NCI-H1417 treated with DMSO at 0.1 percent for 48 hours (cell line): ENCODE data around the gene MAML2.

Experiments used
- DNase-seq: peaks from one replicate; lab custom pipeline; 2025; lab: John Stamatoyannopoulos, UW

Gene MAML2

GRCh38 chr11:96036863-96037262 lies 306.1 kb downstream of the MAML2 start:
- DNase-seq = no peak

- no peak for DNase-seq
Observed at GRCh38 chr11:96035740-96036078, 307.3 kb downstream of the MAML2 start.

DNA sequence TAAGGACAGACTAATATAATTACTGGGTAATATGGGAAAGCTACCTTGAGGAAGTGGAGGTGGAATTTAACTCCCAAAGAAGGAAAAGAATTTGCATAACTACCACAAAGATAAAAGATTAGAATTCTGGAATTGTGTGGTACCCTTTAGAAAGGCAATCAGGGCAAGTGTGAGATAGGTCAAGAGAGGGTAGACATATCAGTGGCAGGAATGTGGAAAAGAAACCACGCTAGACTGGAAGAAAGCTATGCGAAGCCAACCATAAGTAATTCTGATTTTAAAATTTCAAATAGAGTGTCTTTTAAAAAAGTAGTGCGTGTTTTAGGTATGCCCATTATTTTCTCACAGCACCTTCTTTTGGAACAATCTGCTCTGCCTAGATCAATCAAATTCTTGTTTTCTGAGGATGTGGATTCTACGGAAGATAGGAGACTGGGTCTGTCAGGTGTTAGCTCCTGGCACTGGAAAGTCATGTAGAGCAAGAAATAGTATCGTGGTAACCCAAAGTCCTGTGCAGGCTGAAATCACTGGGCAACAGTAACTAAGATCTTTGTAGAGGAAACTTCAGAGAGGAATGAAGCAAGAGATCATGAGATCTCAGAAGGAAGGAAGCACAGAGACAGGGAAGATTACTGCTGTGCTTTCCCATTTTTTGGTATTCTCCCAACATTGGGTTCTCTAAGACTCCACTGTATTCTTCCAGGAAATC lies 307.8 kb downstream of the MAML2 start:
- no peak for DNase-seq

GRCh38 chr11:96033599-96033998 lies 309.4 kb downstream of the MAML2 start:
- DNase-seq = no peak

DNA sequence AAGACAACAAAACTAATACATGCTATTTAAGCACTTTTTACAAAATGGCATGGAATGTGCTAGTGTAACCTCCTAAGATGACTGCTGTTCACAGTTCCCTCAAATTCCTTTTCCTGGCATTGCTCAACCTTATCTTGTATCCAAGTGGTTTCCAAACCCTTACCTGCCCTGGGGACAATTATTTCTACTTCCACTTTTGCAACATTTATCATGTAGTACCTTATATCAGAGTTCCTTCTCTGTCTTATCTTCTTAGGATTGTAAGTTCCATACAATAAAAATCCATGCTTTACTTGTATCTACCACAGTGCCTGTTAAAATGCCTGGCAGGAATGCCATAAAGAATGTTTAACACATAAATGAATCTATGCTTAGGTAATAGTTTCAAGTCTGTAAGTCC lies 309.9 kb downstream of the MAML2 start:
- DNase-seq = no peak

DNA sequence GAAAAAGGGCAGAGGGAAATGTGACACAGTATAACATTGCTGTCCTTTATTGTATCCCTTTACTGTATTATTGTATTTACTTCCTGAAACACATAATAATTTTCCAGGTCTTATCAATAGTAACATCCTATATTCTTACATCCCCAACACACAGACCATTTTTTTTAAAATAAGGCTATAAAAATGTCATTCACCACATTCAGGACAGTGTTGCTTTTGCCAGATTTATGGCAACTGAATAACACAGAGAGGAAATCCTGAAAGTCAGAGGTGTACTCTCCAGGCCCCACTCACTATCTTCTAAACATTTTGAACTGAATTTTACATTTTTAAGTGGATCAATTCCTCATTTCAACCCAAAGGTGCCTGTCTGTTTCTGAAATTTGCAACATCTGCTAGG lies 314.2 kb downstream of the MAML2 start:
- DNase-seq = no peak

GRCh38 chr11:96027021-96027420 lies 316.0 kb downstream of the MAML2 start:
- DNase-seq = no peak

DNA sequence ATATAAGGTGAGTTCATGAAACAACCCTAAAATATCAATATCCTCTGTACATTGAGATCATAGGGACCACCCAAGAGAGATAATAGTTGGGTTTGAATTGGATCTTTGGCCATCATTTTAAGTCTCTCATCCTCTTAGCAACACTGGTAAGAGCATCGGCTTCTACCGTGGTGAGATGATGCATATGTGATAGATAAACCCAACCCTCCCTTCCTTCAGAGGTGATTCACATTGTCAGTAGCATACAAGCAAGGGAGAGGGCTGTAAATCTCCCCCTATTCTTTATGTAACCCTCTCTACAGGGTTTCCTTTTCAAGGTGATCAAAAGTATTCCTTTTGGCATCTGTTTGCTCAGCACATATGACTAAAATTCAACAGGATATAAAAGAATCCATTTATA lies 316.7 kb downstream of the MAML2 start:
- DNase-seq = no peak

DNA sequence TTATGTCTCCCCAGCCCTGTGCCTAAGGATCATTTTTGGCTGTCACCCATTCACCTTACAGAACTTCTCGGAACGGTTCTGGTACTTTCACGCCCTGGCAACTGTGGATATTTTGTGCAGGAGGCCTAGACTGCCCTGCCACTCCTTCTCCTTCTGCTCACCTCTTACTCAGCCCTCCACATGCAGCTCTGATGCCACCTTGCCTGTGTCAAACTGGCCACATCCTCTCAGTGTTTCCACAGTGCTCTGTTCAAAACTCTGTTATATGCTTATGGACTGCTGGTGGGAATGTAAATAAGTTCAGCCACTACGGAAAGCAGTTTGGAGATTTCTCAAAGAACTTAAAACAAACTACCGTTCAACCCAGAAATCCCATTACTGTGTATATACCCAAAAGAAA lies 318.3 kb downstream of the MAML2 start:
- DNase-seq = no peak

DNA sequence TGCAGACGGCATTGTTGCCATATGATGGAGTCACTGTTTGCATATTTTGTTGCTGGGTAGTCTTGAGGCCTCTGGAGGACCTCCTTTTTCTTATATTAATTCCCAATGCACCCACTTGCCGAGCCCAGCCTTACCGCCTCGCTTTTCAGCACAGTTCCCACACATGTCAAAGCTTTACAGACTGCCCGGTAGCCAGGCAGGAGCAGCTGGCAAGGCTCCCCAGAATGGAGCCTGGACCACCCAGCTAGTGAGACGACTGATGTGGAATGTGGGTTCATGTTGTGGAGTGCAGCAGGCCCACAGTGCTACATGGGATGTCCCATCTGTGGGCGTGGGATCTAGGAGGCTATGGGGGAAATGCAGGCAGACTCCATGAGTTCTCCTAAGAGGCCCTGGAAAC lies 319.7 kb downstream of the MAML2 start:
- DNase-seq = no peak

DNA sequence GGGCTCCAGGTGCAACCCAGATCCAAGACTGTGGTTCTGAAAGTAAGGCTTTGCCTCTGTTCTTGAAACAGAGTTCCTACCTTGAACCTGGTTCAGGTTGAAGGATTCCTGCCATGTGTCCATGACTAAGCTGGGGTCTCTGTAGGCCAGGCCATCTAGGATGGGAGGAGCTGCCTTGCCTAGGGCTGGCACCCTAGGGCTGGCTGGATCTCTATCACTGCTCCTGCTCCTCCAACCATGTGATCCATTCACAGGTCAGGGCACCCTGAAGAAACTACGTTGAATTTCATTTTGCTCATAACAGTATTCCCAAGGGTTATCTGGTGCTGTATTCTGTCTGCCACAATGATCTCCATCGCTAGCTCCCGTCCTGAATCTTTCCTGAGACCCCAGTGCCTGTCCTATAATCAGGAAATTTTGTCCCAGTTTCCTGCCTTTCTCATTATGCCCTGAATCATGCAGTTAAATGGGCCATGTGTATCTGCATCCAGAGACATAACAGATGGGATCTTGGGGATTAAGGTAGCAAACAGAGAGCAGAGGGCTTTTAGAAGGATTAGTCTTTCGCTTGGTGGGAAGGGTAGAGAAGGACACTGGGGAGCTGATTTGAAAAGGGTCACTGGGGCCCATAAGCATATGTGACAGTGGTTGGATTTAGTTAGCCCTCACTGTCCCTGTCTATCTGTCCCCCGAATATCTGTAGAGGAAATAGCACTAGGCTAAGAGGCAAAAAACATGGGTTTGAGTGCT lies 320.9 kb downstream of the MAML2 start:
- DNase-seq = no peak

DNA sequence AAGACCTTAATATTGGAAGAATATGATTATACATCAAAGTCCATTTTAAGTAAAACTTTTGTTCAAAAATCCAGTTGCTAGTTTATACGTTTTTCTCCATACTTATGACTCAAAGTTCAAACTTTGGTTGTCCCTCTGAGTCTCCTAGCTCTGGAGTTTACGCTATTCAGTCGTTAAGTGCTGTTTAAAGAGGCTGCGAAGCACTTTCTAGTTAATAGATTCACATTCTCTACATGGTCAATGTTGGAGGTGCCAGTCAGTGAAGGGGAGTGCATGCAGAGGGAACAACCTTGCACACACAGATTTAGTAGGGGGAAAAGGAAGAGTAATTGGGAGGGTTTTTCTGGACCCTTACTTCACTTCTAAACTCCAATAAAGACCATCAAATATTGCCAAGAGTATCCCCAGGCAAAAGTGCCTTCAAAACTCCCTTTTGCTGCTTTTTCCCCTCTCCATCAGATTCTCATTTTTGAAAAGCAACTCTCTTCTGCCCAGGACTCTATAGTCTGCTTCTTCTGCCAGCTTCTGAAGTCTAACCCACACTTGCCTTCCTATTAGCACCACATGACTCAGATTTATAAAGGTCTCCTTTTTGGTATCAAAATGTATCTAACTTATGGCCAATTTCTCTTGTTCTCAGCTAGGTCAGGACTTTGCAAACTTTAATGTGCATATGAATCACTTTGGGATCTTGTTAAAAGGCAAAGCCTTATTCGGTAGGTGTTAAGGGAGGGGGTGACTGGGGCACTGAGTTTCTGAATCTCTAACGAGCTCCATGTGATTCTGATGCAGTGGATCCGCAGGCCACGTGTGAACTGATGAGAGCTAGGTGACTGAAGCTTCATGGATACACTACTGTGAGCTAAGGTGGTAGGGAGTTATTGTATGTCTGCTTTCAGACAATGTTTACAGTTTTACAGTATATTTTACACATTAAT lies 322.9 kb downstream of the MAML2 start:
- DNase-seq = no peak

DNA sequence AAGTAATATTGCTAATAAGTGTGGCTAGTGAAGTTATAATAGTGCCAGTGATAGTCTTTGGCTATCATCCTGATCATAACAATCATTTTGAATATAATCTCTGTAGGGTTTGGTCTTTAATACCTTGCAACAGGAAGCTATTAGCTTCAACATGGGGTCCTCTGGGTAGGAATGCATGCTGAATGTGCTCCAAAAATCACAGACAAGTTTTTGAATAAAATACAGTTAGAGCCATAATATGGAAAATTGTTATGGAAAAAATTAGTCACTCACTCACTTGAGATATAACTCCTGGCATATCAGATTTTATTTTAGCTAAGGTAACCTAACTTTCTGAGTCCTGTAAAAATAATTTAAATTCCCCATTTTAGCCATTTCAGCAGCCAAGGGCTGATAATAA lies 323.7 kb downstream of the MAML2 start:
- DNase-seq = no peak

- no peak for DNase-seq
Observed at GRCh38 chr11:96017856-96018255, 325.1 kb downstream of the MAML2 start.

DNA sequence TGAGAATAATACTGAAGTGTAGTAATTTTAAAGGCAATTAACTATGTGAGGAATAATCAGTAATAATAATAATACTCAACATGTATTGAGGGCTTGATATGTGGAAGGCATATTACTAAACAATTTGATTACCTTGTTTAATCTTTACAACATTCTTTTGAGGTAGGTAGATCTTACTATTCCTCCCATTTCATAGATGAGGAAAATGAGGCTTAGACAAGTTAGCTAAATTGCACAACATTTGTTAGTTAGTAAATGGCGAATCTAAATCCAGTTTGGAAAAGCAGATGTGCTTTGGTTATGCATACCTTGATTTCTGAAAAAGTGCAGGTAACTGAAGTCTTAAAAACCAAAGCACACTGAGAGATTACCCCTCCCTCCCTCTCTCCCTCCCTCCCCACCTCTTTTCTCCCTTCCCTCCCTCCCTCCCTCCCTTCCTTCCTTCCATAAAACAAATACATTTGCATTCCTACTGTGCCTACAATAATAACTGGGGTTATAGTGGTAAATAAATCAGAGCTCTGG lies 326.0 kb downstream of the MAML2 start:
- DNase-seq = no peak

DNA sequence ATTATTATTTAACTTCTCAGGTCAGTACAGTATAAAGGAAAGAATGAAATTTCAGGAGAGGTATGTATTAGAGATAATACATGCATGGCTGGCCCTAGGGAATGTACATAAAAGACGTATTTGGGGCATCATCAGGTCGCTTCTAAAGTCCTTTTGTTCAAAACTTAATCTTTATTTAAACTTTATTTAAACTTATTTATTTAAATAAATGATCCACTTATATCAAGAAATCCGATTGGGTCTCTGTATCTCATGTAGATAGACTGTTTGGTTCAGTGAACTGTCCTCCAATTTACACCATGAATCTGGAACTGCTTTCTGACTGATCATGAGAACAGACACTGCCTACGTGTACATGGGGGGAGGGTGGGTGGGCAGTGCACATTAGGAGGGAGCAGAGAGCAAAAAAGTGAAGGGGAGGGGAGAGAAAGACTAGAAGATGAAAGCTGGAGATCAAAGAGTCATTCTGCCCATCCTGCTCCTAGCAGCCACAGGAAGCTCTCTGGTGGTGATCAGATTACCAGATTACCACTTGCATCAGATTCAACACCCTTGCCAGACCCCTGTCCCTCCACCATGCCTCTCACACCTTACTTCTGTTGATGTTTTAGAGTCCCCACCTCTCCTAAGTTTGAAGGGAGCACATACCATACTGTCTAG lies 327.0 kb downstream of the MAML2 start:
- no peak for DNase-seq

DNA sequence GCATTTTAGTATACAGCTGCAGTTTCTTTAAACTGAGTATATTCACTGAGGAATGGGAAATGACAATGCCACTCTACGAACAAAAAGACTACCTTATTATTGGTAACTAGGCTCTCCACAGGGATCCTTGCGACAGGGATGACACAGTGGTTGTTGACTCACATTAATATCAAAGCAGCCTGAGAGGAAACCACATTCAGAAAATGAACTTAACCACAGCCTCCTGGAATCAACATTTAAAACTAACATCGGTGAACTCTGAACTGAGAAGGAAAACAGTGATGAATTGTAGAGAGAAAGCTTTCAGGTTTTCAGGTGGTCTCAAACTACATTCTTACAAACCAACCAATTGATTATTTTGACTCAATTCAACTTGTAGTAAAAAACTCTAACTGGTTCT lies 328.8 kb downstream of the MAML2 start:
- no peak for DNase-seq

GRCh38 chr11:96013461-96014213 lies 329.4 kb downstream of the MAML2 start:
- no peak for DNase-seq

- DNase-seq = peak; percentile 91
Observed at GRCh38 chr11:96012086-96012824, 330.7 kb downstream of the MAML2 start.

DNA sequence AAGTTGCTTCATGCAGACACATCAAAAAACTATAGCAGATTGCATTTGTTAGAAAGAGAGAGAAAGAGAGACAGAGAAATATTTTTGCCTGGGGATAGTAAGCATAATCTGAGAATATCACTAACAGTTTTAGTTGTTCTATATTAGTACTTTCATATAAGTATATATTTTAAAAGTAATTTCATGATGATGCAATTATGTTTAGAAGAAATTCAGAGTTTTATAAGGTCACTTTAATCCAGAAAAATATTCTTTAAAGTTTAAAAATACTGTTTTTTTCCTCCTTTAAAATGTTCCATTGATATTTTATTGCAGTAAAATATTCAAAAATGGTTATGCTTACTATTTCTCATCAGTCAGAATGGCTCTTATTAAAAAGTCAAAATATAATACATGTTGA lies 332.3 kb downstream of the MAML2 start:
- DNase-seq = no peak
